ENCODE results near the gene ODC1.

The ODC1 gene

DNA sequence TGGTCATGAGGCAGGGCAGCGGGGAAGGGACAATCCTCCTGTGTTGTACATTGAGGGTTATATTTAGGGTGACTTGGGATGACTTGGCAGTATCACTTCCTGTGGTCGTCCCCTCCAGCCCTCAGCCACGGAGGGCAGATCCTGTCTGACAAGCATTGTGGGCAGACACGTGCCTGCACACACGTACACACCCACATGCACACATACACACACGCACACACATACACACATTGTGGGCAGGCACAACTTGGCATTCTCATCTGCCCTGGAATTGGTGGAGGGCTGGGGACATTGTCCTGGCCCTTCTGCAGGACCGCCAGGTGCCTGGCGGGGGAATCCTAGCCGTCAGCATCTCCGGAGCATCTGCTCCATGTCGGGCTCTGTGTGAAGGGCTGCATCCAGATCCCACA lies 47.6 kb downstream of the ODC1 start:
- DNase-seq (ENCODE audit: low spot score), result peak; percentile 66

DNA sequence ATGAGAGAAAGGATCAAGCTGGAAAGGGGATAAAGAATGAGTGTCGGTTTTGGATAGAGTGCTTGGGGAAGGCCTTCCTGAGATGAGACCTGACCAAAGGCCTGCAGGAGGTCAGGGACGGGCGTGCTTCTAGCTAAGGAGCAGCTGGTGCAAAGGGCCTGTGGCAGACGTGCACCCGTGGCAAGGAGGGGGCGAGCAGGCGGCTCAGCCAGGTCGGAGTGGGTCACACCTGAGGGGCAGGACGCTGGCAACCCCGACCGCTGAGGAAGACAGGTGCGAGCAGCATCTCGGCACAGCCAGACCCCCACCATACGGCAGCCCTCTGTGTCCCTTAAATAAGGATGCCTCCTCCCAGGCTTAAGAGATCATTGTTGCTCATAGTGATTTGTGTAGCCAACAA lies 48.1 kb downstream of the ODC1 start:
- DNase-seq (ENCODE audit: low spot score), result no peak

- DNase-seq (ENCODE audit: low spot score), result no peak
Observed at GRCh38 chr2:10399358-10399757, 48.8 kb downstream of the ODC1 start.

DNA sequence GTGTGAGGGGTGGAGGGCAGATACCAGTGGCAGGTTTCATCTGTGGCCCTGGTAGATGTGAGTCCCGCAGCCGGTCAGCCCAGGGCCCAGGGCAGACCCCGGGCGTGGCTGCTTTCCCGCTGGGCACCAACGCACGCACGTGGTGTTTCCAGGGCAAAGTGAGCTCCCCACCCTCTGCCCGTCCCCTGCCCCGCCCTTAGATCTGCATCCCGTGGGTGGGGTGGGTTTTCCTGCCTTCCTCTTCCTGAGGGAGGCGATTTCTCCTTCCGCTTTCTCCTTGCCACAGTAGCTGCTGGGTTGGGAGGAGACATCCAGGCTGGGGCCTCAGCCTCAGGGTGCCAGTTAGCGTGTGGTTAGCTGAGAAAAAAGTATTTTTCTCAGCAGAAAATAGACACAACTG lies 49.6 kb downstream of the ODC1 start:
- no peak for DNase-seq (ENCODE audit: low spot score)

DNA sequence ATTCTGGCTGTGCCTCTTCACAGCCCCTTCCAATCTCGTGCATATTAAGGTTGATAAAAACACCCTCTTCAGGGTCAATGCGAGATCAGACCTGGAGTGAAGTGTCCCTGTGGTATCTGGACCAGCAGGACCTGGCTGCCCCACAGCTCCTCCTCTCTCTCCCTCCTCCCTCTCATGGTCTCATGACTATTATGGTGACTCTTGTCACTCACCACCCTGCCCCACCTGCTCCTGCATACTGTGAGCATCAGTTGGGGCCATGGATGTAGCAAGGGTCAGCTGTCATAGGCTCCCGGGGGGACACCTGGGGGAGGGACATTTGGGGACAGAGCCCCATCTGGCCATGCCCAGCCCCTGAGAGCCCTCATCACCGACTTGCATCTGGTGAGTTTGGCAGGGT lies 50.2 kb downstream of the ODC1 start:
- DNase-seq (ENCODE audit: low spot score), result no peak

GRCh38 chr2:10397297-10397875 lies 50.7 kb downstream of the ODC1 start:
- no peak for DNase-seq (ENCODE audit: low spot score)

DNA sequence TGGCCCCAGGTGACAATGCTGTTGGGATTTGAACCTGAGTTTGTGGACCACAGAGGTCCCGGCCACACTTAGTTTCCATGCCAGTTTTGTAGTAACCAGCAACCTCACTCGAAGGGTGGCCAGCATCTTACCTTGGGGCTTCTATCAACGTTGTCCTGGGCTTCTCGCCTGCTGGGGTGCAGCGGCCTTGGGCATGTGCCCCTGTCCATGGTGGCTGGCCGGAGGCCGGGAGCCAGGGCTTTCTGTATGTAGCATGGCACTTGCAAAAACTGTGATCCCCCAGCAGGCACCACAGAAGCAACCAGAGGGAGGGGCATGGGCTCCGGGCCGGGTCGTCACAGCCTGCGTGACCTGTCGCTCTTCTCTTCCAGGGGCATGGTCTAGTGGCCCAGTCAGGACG lies 51.7 kb downstream of the ODC1 start:
- no peak for DNase-seq (ENCODE audit: low spot score)

GRCh38 chr2:10395893-10396292 lies 52.2 kb downstream of the ODC1 start:
- no peak for DNase-seq (ENCODE audit: low spot score)

- DNase-seq (ENCODE audit: low spot score), result no peak
Observed at GRCh38 chr2:10393640-10393982, 54.5 kb downstream of the ODC1 start.

- no peak for DNase-seq (ENCODE audit: low spot score)
Observed at GRCh38 chr2:10392951-10393639, 55.0 kb downstream of the ODC1 start.

DNA sequence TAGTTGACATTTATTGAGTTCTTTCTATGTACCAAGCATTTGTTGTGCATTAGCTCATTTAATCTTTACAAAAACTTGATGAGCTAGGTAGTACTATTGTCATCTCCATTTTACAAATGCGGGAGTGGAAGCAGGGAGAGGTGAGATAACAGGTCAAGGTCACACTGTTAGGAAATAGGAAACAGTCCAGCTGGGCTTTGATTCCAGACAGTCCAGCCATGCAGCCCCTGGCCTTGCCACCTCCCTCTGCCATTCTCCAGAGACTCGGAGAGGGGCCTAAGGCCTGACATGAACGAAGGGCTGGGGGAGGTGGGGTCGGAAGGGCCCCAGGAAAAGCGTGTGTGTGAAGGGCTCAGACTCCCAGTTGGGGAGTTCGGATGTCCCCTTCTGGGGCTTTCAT lies 55.6 kb downstream of the ODC1 start:
- DNase-seq (ENCODE audit: low spot score), result no peak

DNA sequence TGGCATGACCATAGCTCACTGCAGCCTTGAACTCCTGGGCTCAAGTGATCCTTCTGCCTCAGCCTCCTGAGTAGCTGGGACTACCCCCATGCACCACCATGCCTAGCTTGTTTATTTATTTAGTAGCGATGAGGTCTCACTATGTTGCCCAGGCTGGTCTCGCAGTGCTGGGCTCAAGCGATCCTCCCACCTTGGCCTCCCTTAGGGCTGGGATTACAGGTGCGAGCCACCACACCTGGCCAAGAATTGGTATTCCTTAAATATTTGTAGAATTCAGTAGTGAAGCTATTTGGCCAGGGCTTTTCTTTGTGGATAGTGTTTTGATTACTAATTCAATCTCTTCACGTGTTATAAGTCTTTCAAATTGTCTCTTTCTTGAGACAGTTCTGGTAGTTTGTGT lies 56.0 kb downstream of the ODC1 start:
- DNase-seq (ENCODE audit: low spot score), result no peak

GRCh38 chr2:10390369-10390801 lies 57.7 kb downstream of the ODC1 start:
- DNase-seq (ENCODE audit: low spot score), result no peak

Data from Ammon's horn (tissue), 1 donor.